CD4-positive, alpha-beta T cell treated with Interleukin-12 subunit alpha and Interleukin-12 subunit beta, for 1 hour (primary cell): ENCODE measurements around the gene MRPS30.
"Not testable (repeated sequence)": the region's sequence is repeated elsewhere in the genome, so short reads cannot be mapped to it uniquely, and the experiment has no call there.

Experiments used
- DNase-seq: peaks from one replicate; pipeline ENCODE4 v3.0.0-alpha.2; 2020

MRPS30 gene

DNA sequence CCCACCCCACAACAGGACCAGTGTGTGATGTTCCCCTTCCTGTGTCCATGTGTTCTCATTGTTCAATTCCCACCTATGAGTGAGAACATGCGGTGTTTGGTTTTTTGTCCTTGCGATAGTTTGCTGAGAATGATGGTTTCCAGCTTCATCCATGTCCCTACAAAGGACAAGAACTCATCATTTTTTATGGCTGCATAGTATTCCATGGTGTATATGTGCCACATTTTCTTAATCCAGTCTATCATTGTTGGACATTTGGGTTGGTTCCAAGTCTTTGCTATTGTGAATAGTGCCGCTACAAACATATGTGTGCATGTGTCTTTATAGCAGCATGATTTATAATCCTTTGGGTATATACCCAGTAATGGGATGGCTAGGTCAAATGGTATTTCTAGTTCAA lies 15.9 kb downstream of the MRPS30 start:
- DNase-seq: not testable (repeated sequence)

DNA sequence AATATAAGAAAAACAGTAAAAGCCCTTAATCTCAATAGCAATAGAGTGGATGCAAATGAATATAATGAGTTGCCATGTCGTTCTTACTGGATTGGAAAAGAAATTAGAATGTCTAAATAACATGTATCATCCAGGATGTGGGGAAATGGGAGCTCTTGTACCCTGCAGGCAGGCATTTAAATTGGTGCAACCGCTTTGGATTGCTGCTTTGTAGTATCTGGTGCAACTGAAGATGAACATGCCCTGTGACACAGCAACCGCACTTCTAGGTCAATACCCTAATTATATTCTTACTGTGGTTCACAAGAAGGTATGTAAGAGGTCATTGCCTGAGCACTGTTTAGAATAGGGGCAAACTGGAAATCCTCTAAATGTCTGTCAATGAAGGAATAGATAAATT lies 18.9 kb downstream of the MRPS30 start:
- no peak for DNase-seq

GRCh38 chr5:44828719-44829118 lies 20.0 kb downstream of the MRPS30 start:
- DNase-seq: no peak

- no peak for DNase-seq
Measured at GRCh38 chr5:44830951-44831350, 22.2 kb downstream of the MRPS30 start.

GRCh38 chr5:44833249-44833648 lies 24.5 kb downstream of the MRPS30 start:
- no peak for DNase-seq

GRCh38 chr5:44835693-44836092 lies 26.9 kb downstream of the MRPS30 start:
- DNase-seq: no peak

DNA sequence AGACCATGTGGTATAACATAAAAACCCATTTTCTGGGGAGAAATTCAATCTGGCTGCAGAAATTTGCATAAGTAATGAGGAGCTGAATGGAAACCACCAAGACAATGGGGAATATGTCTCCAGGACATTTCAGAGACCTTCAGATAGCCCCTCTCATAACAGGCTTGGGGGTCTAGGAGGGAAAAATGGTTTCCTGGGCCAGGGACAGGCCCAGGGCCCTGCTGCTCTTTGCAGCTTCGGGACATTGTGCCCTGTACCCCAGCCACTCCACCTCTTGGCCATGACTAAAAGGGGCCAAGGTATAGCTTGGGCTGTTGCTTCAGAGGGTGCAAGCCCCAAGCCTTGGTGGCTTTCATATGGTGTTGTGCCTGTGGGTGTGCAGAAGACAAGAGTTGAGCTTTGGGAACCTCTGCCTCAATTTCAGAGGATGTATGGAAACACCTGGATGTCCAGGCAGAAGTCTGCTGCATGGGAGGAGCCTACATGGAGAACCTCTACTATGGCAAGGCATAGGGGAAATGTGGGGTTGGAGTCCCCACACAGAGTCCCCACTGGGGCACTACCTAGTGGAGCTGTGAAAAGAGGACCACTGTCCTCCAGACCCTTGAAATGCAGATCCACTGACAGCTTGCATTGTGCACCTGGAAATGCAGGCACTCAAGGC lies 30.4 kb downstream of the MRPS30 start:
- DNase-seq: no peak

DNA sequence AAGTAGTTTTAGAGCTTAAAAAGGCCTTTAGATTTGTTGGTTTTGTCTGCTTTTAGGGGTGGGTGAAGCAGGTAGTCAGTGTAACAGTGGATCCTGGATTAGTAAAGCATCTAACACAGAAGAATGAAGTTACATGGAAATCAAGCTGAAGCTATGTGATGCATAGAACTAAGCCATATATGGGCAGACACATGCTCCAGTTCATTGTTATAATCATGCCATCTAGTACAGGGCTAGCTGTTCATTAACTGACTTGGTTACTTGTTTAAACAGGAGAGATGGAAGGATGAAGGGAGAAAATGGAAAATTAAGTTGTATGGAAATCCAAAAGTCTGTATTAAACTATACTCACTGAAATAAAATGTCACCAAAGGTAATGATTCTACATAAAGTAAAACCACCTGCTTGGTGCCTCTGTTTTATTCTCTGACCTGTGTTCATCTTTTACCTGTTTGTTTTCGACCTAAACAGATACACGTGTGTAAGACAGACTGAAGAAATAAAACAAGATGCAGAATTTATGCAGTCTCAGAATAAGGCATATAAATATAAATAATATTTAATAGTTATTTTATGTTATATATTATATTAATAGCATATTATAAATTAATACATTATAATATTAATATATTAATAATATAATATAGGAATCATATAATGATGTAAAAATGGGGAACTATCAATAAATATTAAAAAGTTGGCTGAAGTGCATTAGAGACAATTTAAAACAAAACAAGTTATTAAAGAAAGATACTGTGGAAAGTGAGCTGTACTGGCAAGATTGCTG lies 33.9 kb downstream of the MRPS30 start:
- DNase-seq: no peak

DNA sequence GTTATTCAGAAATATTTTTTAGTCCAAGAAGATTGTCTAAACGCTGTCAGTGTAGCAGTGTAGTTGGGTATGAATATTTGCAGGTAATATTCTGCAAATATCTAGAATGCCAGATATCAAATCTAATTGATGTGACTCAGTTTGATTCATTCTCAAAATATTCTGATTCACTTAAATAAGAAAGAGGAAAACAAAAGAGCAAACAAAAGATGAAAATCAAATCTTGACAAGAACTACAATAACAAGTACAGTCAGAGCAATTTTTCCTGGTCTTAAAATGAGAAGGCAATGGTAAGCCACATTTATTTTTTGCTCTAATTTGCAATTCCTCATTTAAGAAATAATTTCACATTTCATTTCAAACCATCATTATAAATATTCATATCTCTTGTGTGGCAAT lies 36.0 kb downstream of the MRPS30 start:
- no peak for DNase-seq

- no peak for DNase-seq
Measured at GRCh38 chr5:44845777-44846176, 37.0 kb downstream of the MRPS30 start.

DNA sequence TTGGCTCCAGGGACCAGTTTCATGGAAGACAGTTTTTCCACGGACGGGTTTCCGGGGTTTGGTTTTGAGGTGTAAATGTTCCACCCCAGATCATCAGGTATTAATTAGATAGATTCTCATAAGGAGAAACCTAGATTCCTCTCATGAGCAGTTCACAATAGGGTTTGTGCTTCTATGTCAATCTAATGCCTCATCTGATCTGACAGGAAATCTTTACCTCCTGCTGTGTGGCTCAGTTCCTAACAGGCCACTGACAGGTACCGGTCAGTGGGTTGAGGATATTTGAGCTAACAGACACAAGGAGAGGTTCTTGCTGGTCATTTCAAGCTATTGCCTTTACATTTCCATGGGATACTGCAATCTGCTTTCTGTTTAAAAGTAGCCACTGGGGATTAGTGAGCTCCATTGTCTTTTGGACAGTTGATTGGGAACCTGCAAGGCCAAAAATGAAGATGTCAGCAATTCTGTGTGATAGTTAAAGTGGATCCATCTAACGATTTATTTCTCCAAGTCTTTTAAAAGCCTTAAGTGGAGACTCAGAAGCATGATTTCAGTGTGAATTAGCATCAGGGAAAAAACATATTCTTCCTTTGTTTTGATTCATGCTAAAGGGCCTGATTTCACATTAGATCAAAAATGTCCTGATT lies 38.6 kb downstream of the MRPS30 start:
- DNase-seq: no peak

GRCh38 chr5:44860267-44860666 lies 51.5 kb downstream of the MRPS30 start:
- no peak for DNase-seq

- no peak for DNase-seq
Measured at GRCh38 chr5:44862808-44863207, 54.1 kb downstream of the MRPS30 start.
